Stimulated activated CD4-positive, alpha-beta T cell treated with anti-CD3 and anti-CD28 coated beads, Interleukin-1b, Interleukin-23, amount 100 ng/mL, for 24 hours (primary cell): ENCODE results near the gene SLC47A1.
"Not testable (repeated sequence)": the region's sequence is repeated elsewhere in the genome, so short reads cannot be mapped to it uniquely, and the experiment has no call there.

Experiments
- DNase-seq, 4 experiments: peaks; one replicate each; pipeline ENCODE4 v3.0.0-alpha.2; 2020; ENCODE audit warnings: low read depth in 4 of 4, low spot score in 1 of 4

SLC47A1 gene

GRCh38 chr17:19533718-19534561, at the start of gene SLC47A1:
SLC47A1 (plus strand) TSS chr17:19533854; CDS start chr17:19533940, 86 bp downstream.
- peak in 1 of 4 experiments; percentile 14 for DNase-seq

- DNase-seq, result no peak
Measured at GRCh38 chr17:19485800-19486340, 47.8 kb upstream of the SLC47A1 start.

GRCh38 chr17:19486351-19487023, 47.2 kb upstream of the SLC47A1 start:
- no peak for DNase-seq

- DNase-seq, result no peak
Measured at GRCh38 chr17:19487024-19487600, 46.5 kb upstream of the SLC47A1 start.

- no peak for DNase-seq
Measured at GRCh38 chr17:19492141-19492540, 41.5 kb upstream of the SLC47A1 start.

- DNase-seq, result no peak
Measured at GRCh38 chr17:19494961-19495806, 38.5 kb upstream of the SLC47A1 start.

GRCh38 chr17:19495828-19496528, 37.7 kb upstream of the SLC47A1 start:
- DNase-seq, result no peak

- no peak for DNase-seq
Measured at GRCh38 chr17:19497624-19498023, 36.0 kb upstream of the SLC47A1 start.

GRCh38 chr17:19501219-19501618, 32.4 kb upstream of the SLC47A1 start:
- no peak for DNase-seq

- peak in 1 of 4 experiments; percentile 11 for DNase-seq
Measured at GRCh38 chr17:19502517-19502916, 31.1 kb upstream of the SLC47A1 start.

GRCh38 chr17:19505561-19505960, 28.1 kb upstream of the SLC47A1 start:
- DNase-seq, result not testable (repeated sequence)

GRCh38 chr17:19507775-19508576, 25.7 kb upstream of the SLC47A1 start:
- DNase-seq, result peak; percentile 52 to 84 (median 64)

- no peak for DNase-seq
Measured at GRCh38 chr17:19508577-19508867, 25.1 kb upstream of the SLC47A1 start.

GRCh38 chr17:19509281-19509852, 24.3 kb upstream of the SLC47A1 start:
- DNase-seq, result not testable (repeated sequence)

- no peak for DNase-seq
Measured at GRCh38 chr17:19510903-19511302, 22.8 kb upstream of the SLC47A1 start.

- DNase-seq, result peak; percentile 38 to 57 (median 40)
Measured at GRCh38 chr17:19513897-19514488, 19.7 kb upstream of the SLC47A1 start.

- no peak for DNase-seq
Measured at GRCh38 chr17:19517699-19518098, 16.0 kb upstream of the SLC47A1 start.

GRCh38 chr17:19519388-19520291, 14.0 kb upstream of the SLC47A1 start:
- DNase-seq, result not testable (repeated sequence)
